Measurements from ENCODE around the gene RBM47. TPM values are rescaled to one million over a fixed set of nuclear protein-coding genes. Genes with fewer than 3 reads are reported as not detected.
"Not testable (repeated sequence)": the region's sequence is repeated elsewhere in the genome, so short reads cannot be mapped to it uniquely, and the experiment has no call there.

Gene RBM47
- total and polyA plus RNA-seq, 4 donors: 25.9 to 119 (median 94.0) TPM

DNA sequence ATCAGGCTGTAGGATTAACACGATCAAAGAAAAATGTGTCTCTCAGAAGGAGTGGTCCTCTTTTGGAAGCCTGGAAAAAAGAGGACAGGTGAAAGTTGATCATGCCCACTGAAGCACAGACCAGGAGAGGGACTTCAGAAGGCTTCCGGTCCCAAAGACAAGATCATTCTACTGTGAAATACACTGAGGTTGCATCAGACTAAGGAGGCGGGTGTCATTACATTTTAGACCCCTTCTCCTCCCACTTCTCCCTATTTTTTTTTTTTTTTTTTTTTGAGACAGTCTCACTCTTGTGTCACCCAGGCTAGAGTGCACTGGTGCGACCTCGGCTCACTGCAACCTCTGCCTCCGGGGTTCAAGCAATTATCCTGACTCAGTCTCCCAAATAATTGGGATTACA lies 67.5 kb downstream of the RBM47 start:
- Histone ChIP-seq H3K27ac (ENCODE audit: low read depth in 1 of 2, low read length in 1 of 2) (no peak overlapping the region), H3K36me3 (ENCODE audit: control insufficient read depth in 4 of 4, insufficient read depth in 4 of 4, low read length in 4 of 4) (no peaks in the 10 kb centered on the region), H3K4me3 (no peak overlapping the region), H3K4me1 (ENCODE audit: control insufficient read depth in 5 of 5, insufficient read depth in 5 of 5, low read length in 5 of 5) (peaks cover 0 to 5% (median 0%) of the 10 kb centered on the region in 5 donors), H3K9ac (ENCODE audit: insufficient read depth in 1 of 2, low read length in 2 of 2) (no peak overlapping the region), H3K9me3 (ENCODE audit: control insufficient read depth in 4 of 4, insufficient read depth in 3 of 4, low read length in 3 of 4) (no peaks in the 10 kb centered on the region), H3K27me3 (ENCODE audit: control insufficient read depth in 3 of 3, insufficient read depth in 3 of 3, low read length in 2 of 3) (no peaks in the 10 kb centered on the region)
- TF ChIP-seq CTCF (IDR thresholded peaks at IDR 0.05; ENCODE audit: control extremely low read depth, extremely low read depth): no peak
- ATAC-seq (ENCODE audit: insufficient read depth, low FRiP score) (no peak), DNase-seq (no peak)
- 56 to 80% methylated on average over 6 of the region's 6 CpGs for WGBS, 2 donors

- WGBS, 2 donors: 71 to 86% methylated on average over 7 of the region's 7 CpGs
- not testable (repeated sequence) for H3K9me3 ChIP-seq (ENCODE audit: control insufficient read depth in 4 of 4, insufficient read depth in 3 of 4, low read length in 3 of 4); H3K36me3 ChIP-seq (ENCODE audit: control insufficient read depth in 4 of 4, insufficient read depth in 4 of 4, low read length in 4 of 4); ATAC-seq (ENCODE audit: insufficient read depth, low FRiP score); H3K4me1 ChIP-seq (ENCODE audit: control insufficient read depth in 5 of 5, insufficient read depth in 5 of 5, low read length in 5 of 5); DNase-seq; H3K27ac ChIP-seq (ENCODE audit: low read depth in 1 of 2, low read length in 1 of 2); H3K27me3 ChIP-seq (ENCODE audit: control insufficient read depth in 3 of 3, insufficient read depth in 3 of 3, low read length in 2 of 3); H3K9ac ChIP-seq (ENCODE audit: insufficient read depth in 1 of 2, low read length in 2 of 2); H3K4me3 ChIP-seq
Measured at GRCh38 chr4:40561543-40562177, 68.0 kb downstream of the RBM47 start.

- 43 to 51% methylated on average over 5 of the region's 5 CpGs for WGBS, 2 donors
- no peak for ATAC-seq (ENCODE audit: insufficient read depth, low FRiP score)
- H3K27ac ChIP-seq (ENCODE audit: low read depth in 1 of 2, low read length in 1 of 2): peak overlapping the region in 1 of 2 donors; percentile 33
Measured at GRCh38 chr4:40559585-40560465, 69.8 kb downstream of the RBM47 start.

More at GRCh38 chr4:40559585-40560465, 69.8 kb downstream of the RBM47 start:
- no peak for DNase-seq
- H3K36me3 ChIP-seq (ENCODE audit: control insufficient read depth in 4 of 4, insufficient read depth in 4 of 4, low read length in 4 of 4): no peaks in the 10 kb centered on the region
- no peak overlapping the region for H3K4me3 ChIP-seq
- no peak for TF ChIP-seq CTCF (IDR thresholded peaks at IDR 0.05; ENCODE audit: control extremely low read depth, extremely low read depth)
- no peaks in the 10 kb centered on the region for H3K27me3 ChIP-seq (ENCODE audit: control insufficient read depth in 3 of 3, insufficient read depth in 3 of 3, low read length in 2 of 3)
- H3K4me1 ChIP-seq (ENCODE audit: control insufficient read depth in 5 of 5, insufficient read depth in 5 of 5, low read length in 5 of 5): peaks cover 0 to 2% (median 0%) of the 10 kb centered on the region in 5 donors
- H3K9me3 ChIP-seq (ENCODE audit: control insufficient read depth in 4 of 4, insufficient read depth in 3 of 4, low read length in 3 of 4): no peaks in the 10 kb centered on the region
- H3K9ac ChIP-seq (ENCODE audit: insufficient read depth in 1 of 2, low read length in 2 of 2): no peak overlapping the region
